ENCODE measurements around the gene RAPGEF3. TPM values are rescaled to one million over a fixed set of nuclear protein-coding genes. Genes with fewer than 3 reads are reported as not detected.
A peak's percentile ranks its signal among the peaks of the same experiment; 100 is the strongest.

Gene RAPGEF3
- total and polyA plus RNA-seq, 5 donors from 2014 or later, result 0.10 to 0.79 (median 0.14) TPM; not detected in 2

DNA sequence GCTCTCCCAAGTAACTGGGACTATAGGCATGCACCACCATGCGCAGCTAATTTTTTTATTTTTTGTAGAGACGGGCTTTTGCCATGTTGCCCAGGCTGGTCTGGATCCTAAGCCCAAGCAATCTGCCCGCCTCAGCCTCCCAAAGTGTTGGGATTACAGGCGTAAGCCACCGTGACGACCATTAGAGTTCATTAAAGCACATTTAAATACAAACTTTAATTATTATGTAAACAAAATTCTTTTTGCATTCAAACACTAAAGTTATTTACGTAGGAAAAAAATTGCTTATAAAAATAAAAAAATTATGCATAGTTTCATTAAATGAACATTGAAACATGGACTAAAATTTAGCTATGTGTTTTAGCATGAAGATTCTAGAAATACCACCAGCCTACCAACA, 60.0 kb downstream of the RAPGEF3 start:
- ATAC-seq (ENCODE audit: low read depth in 2 of 2), result no peak
- Mint-ChIP-seq H3K4me1 (peaks cover 5 to 36% (median 27%) of the 10 kb centered on the region in 4 donors), H3K27ac (no peak overlapping the region), H3K27me3 (no peaks in the 10 kb centered on the region), H3K4me3 (no peak overlapping the region), H3K9me3 (no peaks in the 10 kb centered on the region), H3K36me3 (peaks cover 51% of the 10 kb centered on the region)
- Histone ChIP-seq H3K9me3 (ENCODE audit: control insufficient read depth in 2 of 2, low read length in 2 of 2) (no peaks in the 10 kb centered on the region), H3K36me3 (ENCODE audit: control insufficient read depth, insufficient read depth, low read length) (peaks cover 48% of the 10 kb centered on the region), H3K4me3 (ENCODE audit: low read depth, low read length) (no peak overlapping the region), H3K27ac (ENCODE audit: insufficient read depth, low read length, poor library complexity, severe bottlenecking) (no peak overlapping the region), H3K4me1 (ENCODE audit: control insufficient read depth, insufficient read depth, low read length, poor library complexity, severe bottlenecking) (peaks cover 5% of the 10 kb centered on the region), H3K27me3 (ENCODE audit: control insufficient read depth, insufficient read depth, low read length) (no peaks in the 10 kb centered on the region)
- DNase-seq, result no peak

DNA sequence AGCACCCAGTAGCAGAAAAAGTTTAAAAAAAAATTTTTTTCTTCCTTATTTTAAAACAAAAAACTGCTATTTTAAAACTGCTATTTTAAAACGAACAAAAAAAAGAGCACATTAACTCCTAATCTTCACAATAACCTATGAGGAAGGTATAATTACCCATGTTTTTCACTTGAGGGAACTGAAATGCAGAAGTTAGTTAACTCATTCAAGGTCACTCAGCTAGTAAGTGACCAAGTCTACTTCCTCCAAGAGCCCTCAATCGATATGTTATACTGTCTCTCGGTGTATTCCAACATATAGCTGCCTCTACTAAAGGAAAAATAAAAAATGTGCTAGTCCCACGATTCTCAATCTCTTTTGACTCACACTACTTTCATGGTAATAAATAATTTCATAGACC, 60.6 kb downstream of the RAPGEF3 start:
- Histone ChIP-seq H3K4me3 (ENCODE audit: low read depth, low read length) (no peak overlapping the region), H3K36me3 (ENCODE audit: control insufficient read depth, insufficient read depth, low read length) (peaks cover 52% of the 10 kb centered on the region), H3K27ac (ENCODE audit: insufficient read depth, low read length, poor library complexity, severe bottlenecking) (no peak overlapping the region)

DNA sequence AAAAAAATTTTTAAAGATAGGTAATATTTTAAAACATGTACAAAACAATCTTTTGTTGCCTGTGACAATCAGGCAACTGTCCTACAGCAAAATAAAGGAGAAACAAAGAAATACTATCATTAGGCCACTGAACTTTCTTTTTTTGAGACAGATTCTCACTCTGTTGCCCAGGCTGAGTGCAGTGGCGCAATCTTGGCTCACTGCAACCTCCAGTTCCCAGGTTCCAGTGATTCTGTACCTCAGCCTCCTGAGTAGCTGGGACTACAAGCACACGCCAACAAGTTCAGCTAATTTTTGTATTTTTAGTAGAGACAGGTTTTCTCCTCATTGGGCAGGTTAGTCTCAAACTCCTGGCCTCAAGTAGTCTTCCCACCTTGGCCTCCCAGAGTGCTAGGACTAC, 69.5 kb downstream of the RAPGEF3 start:
- Mint-ChIP-seq H3K9me3 (no peaks in the 10 kb centered on the region), H3K4me3 (no peak overlapping the region), H3K4me1 (peaks cover 2 to 20% (median 11%) of the 10 kb centered on the region in 4 donors), H3K27ac (peak overlapping the region in 1 of 3 donors; percentile 52), H3K36me3 (peaks cover 32% of the 10 kb centered on the region), H3K27me3 (no peaks in the 10 kb centered on the region)
- Histone ChIP-seq H3K9me3 (ENCODE audit: control insufficient read depth in 2 of 2, low read length in 2 of 2) (no peaks in the 10 kb centered on the region), H3K4me1 (ENCODE audit: control insufficient read depth, insufficient read depth, low read length, poor library complexity, severe bottlenecking) (no peaks in the 10 kb centered on the region), H3K27ac (ENCODE audit: insufficient read depth, low read length, poor library complexity, severe bottlenecking) (no peak overlapping the region), H3K36me3 (ENCODE audit: control insufficient read depth, insufficient read depth, low read length) (peaks cover 42% of the 10 kb centered on the region), H3K4me3 (ENCODE audit: low read depth, low read length) (no peak overlapping the region), H3K27me3 (ENCODE audit: control insufficient read depth, insufficient read depth, low read length) (no peaks in the 10 kb centered on the region)
- ATAC-seq (ENCODE audit: low read depth in 2 of 2) (no peak), DNase-seq (no peak)

More for the DNA sequence above, 60.6 kb downstream of the RAPGEF3 start:
- Mint-ChIP-seq H3K27me3 (no peaks in the 10 kb centered on the region), H3K9me3 (no peaks in the 10 kb centered on the region), H3K4me1 (peaks cover 4 to 32% (median 24%) of the 10 kb centered on the region in 4 donors), H3K27ac (no peak overlapping the region), H3K36me3 (peaks cover 50% of the 10 kb centered on the region), H3K4me3 (no peak overlapping the region)
- DNase-seq (no peak), ATAC-seq (ENCODE audit: low read depth in 2 of 2) (no peak)
- Histone ChIP-seq H3K9me3 (ENCODE audit: control insufficient read depth in 2 of 2, low read length in 2 of 2) (no peaks in the 10 kb centered on the region), H3K27me3 (ENCODE audit: control insufficient read depth, insufficient read depth, low read length) (no peaks in the 10 kb centered on the region), H3K4me1 (ENCODE audit: control insufficient read depth, insufficient read depth, low read length, poor library complexity, severe bottlenecking) (peaks cover 3% of the 10 kb centered on the region)

DNA sequence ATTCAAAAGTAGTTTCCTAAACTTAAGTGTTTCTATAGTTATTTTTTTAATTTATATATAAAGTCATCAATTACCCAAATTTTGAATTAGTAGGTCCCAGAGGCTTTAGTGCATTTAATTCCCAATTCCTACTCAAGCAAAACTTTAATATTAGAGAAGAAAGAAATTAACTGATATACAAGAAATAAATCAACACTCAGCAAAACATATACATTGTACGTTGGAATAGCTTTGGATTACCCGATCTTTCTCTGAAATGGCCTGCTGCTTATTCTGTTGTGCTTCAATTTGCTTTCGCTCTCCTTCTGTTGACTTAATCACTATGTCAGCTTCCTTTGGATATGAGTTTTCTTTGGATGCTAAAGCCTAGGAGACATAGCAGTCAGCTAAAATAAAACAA, 71.0 kb downstream of the RAPGEF3 start:
- Histone ChIP-seq H3K36me3 (ENCODE audit: control insufficient read depth, insufficient read depth, low read length) (peaks cover 33% of the 10 kb centered on the region), H3K27me3 (ENCODE audit: control insufficient read depth, insufficient read depth, low read length) (no peaks in the 10 kb centered on the region)

DNA sequence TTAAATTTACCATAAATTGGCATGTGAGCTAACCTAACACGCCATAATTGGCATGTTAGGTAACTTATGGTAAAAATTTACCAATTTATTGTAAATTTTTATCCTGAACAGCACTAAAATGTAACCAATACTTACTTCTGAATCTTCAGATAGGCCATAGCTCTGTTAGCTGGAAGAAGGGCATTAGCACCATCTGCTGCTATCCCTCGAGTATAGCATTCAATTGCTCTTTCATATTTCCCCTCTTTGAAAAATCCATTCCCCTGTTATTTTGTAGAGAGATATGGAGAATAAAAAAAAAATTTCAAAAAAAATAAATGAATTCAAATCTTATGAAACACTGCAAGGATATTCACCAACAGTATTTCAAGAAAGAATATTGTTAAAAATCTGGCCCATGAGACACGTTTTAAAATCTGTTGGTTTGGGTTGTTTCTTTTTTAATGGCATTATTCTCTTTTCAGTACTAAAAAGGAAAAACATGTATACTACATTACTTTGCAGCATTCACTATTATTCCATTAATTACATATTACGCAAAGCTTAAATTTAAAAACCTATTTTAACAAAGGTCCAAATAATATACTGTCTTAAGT, 71.9 kb downstream of the RAPGEF3 start:
- Mint-ChIP-seq H3K27me3 (no peaks in the 10 kb centered on the region), H3K4me3 (no peak overlapping the region), H3K9me3 (no peaks in the 10 kb centered on the region), H3K27ac (no peak overlapping the region), H3K36me3 (peaks cover 27% of the 10 kb centered on the region), H3K4me1 (peaks cover 7 to 15% (median 12%) of the 10 kb centered on the region in 4 donors)
- peak in 1 of 2 donors; percentile 46 for ATAC-seq (ENCODE audit: low read depth in 2 of 2)
- H3K4me1 ChIP-seq (ENCODE audit: control insufficient read depth, insufficient read depth, low read length, poor library complexity, severe bottlenecking), result no peaks in the 10 kb centered on the region
- peak in 2 of 3 donors; percentile 45 to 57 for DNase-seq
- no peak overlapping the region for H3K27ac ChIP-seq (ENCODE audit: insufficient read depth, low read length, poor library complexity, severe bottlenecking)
- no peaks in the 10 kb centered on the region for H3K9me3 ChIP-seq (ENCODE audit: control insufficient read depth in 2 of 2, low read length in 2 of 2)
- H3K27me3 ChIP-seq (ENCODE audit: control insufficient read depth, insufficient read depth, low read length), result no peaks in the 10 kb centered on the region
- no peak overlapping the region for H3K4me3 ChIP-seq (ENCODE audit: low read depth, low read length)
- peaks cover 27% of the 10 kb centered on the region for H3K36me3 ChIP-seq (ENCODE audit: control insufficient read depth, insufficient read depth, low read length)

More for the DNA sequence above, 71.0 kb downstream of the RAPGEF3 start:
- Mint-ChIP-seq H3K27me3 (no peaks in the 10 kb centered on the region), H3K4me3 (no peak overlapping the region), H3K36me3 (peaks cover 31% of the 10 kb centered on the region), H3K27ac (no peak overlapping the region), H3K4me1 (peaks cover 6 to 11% (median 11%) of the 10 kb centered on the region in 4 donors), H3K9me3 (no peaks in the 10 kb centered on the region)
- Histone ChIP-seq H3K4me3 (ENCODE audit: low read depth, low read length) (no peak overlapping the region), H3K9me3 (ENCODE audit: control insufficient read depth in 2 of 2, low read length in 2 of 2) (no peaks in the 10 kb centered on the region), H3K4me1 (ENCODE audit: control insufficient read depth, insufficient read depth, low read length, poor library complexity, severe bottlenecking) (no peaks in the 10 kb centered on the region), H3K27ac (ENCODE audit: insufficient read depth, low read length, poor library complexity, severe bottlenecking) (no peak overlapping the region)
- ATAC-seq (ENCODE audit: low read depth in 2 of 2) (no peak), DNase-seq (no peak)

Other genes with a start within 250 kb of the RAPGEF3 start
- gene RPAP3, start 52.9 kb downstream of the RAPGEF3 start, total RNA-seq, result 34.5 TPM
- 10 to 100 TPM; 31.5 to 40.2 (median 32.8) TPM for gene RPAP3, start 52.9 kb downstream of the RAPGEF3 start, polyA plus RNA-seq
- gene ENDOU, start 33.4 kb downstream of the RAPGEF3 start, total RNA-seq, result not detected
- gene ENDOU, start 33.4 kb downstream of the RAPGEF3 start, polyA plus RNA-seq, result under 1 TPM in 1 of 4 donors, not detected in 3; 0.45 TPM
- 4.9 TPM for gene SLC48A1, start 14.4 kb upstream of the RAPGEF3 start, total RNA-seq
- gene SLC48A1, start 14.4 kb upstream of the RAPGEF3 start, polyA plus RNA-seq, result 10 to 100 TPM in 1 of 4 donors, 1 to 10 TPM in 3; 7.3 to 12.7 (median 8.7) TPM
- gene HDAC7, start 61.0 kb upstream of the RAPGEF3 start, total RNA-seq, result 163 TPM
- 10 to 100 TPM; 14.0 to 15.4 (median 15.3) TPM for gene HDAC7, start 61.0 kb upstream of the RAPGEF3 start, polyA plus RNA-seq
- 2.9 TPM for gene VDR, start 146.1 kb upstream of the RAPGEF3 start, total RNA-seq
- gene VDR, start 146.1 kb upstream of the RAPGEF3 start, polyA plus RNA-seq, result 1 to 10 TPM; 1.6 to 4.5 (median 2.5) TPM
- 26.4 TPM for gene TMEM106C, start 204.7 kb upstream of the RAPGEF3 start, total RNA-seq
- 10 to 100 TPM; 54.1 to 74.8 (median 68.8) TPM for gene TMEM106C, start 204.7 kb upstream of the RAPGEF3 start, polyA plus RNA-seq
- gene COL2A1, start 245.6 kb upstream of the RAPGEF3 start, total RNA-seq, result not detected
- not detected for gene COL2A1, start 245.6 kb upstream of the RAPGEF3 start, polyA plus RNA-seq

All from CD4-positive, CD25-positive, alpha-beta regulatory T cell (primary cell).